ENCODE data around the gene LTV1.
"Not testable (repeated sequence)": the region's sequence is repeated elsewhere in the genome, so short reads cannot be mapped to it uniquely, and the experiment has no call there.

Gene LTV1

GRCh38 chr6:143843677-143843999 lies 500 bp downstream of the LTV1 start:
- DNase-seq (ENCODE audit: low read depth), result no peak

DNA sequence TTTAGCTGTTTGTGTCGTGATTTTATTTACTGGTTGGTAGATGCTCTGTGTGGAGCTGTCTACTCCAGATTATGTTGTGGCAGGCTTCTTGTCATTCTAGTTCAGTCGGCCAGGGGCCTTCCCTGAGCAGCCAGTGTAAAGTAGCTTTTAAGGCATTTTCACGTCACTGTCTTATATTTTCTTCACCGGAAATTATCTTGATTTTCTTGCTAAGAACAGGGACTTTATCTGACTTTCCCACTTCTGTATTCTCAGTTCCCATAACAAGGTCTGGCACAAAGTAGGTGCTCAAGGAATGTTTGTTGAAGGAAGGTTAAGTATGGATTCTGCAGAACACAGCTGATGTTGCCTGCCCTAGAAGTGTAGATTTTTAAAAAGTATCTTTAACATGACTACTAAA lies 868 bp downstream of the LTV1 start:
- DNase-seq (ENCODE audit: low read depth), result no peak

GRCh38 chr6:143845033-143845432 lies 1.9 kb downstream of the LTV1 start:
- no peak for DNase-seq (ENCODE audit: low read depth)

GRCh38 chr6:143851706-143852105 lies 8.6 kb downstream of the LTV1 start:
- not testable (repeated sequence) for DNase-seq (ENCODE audit: low read depth)

GRCh38 chr6:143855057-143855456 lies 11.9 kb downstream of the LTV1 start:
- not testable (repeated sequence) for DNase-seq (ENCODE audit: low read depth)

DNA sequence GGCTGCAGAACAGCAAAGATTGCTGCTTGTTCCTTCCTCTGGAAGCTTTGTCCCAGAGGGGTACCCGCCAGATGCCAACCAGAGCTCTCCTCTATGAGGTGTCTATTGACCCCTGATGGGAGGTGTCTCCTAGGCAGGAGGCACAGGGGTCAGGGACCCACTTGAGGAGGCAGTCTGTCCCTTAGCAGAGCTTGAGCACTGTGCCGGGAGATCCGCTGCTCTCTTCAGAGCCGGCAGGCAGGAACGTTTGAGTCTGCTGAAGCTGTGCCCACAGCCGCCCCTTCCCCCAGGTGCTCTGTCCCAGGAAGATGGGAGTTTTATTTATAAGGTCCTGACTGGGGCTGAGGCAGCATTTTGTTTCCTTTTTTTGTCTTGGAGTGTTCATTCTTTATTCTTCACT lies 13.6 kb downstream of the LTV1 start:
- not testable (repeated sequence) for DNase-seq (ENCODE audit: low read depth)

DNA sequence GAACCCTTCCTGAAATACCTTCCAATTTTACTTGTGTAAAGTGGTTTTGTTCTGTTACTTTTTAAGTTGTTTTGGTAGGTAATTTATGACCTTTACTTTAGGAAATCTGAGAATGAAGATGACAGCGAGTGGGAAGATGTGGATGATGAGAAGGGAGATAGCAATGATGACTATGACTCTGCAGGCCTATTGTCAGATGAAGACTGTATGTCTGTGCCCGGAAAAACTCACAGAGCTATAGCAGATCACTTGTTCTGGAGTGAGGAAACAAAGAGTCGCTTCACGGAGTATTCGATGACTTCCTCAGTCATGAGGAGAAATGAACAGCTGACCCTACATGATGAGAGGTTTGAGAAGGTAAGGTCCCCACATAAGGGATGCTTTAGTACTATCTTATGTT lies 14.5 kb downstream of the LTV1 start:
- DNase-seq (ENCODE audit: low read depth), result no peak

- DNase-seq (ENCODE audit: low read depth), result no peak
These were observed 16.9 kb downstream of the LTV1 start for GRCh38 chr6:143859891-143860660.

GRCh38 chr6:143863771-143864170 lies 20.6 kb downstream of the LTV1 start:
- DNase-seq (ENCODE audit: low read depth), result no peak

DNA sequence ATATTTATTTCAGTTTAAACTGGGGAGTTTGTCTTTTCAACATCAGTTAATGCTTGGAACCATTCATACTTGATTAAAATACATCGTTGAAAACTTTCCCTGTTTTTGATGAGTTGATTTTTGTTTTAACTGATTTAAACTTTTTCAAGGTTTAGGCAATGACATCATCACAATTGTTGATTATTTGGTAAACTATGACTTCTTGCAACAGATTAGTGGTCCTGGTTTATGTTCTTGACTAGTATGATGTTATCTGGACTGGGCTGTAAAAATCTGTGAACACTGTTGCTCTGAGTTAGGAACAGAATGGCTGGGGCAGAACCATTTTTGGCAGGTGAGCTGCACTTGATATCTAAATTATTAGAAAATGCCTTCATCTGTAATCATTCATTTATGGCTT lies 21.1 kb downstream of the LTV1 start, which contains the start of gene ZC2HC1B:
Gene ZC2HC1B, plus strand, starts transcription at position 241 of the 400 bp plus-strand sequence. Its CDS starts 66 bp downstream, at position 307.
- DNase-seq (ENCODE audit: low read depth), result no peak

DNA sequence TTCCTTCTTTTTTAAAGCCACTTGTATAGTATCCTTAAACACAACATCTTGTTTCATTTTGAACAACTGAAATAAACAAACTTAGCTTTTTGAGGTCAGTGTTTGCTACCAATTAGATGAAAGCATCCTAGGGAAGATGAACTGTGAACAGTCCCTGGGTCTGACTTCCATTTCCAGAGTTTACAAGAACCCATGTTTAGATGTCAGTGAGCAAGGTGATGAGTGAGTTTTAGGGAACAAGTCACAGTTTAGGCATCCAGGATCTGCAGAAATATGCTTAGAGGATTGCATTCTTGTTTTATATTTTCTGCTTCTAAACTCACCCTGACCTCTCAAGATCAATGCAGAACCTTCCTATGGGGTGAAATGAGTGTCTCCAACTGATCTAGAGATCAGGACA lies 24.1 kb downstream of the LTV1 start:
- DNase-seq (ENCODE audit: low read depth), result no peak

DNA sequence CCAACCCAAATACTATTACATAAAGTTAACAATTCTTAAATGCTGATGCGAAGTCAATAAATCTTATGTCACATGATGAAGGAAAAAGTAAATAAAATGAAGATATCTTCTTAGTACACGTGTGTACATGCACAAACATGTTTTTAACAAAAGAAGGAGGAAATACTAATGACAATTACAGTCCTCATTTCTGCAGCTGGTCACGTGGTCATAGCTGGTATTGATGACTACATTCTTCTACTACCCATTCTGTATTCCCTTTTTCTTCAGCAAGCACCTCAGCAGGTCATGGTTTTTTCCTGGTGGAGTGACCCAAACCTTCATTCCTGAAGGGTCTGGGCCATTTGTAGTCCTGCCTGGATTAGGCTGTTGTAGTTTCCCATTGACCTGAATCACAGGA lies 25.7 kb downstream of the LTV1 start:
- DNase-seq (ENCODE audit: low read depth), result not testable (repeated sequence)

- DNase-seq (ENCODE audit: low read depth), result not testable (repeated sequence)
These were observed 28.1 kb downstream of the LTV1 start for GRCh38 chr6:143871202-143871730.

- DNase-seq (ENCODE audit: low read depth), result no peak
These were observed 29.1 kb downstream of the LTV1 start for GRCh38 chr6:143872201-143872600.

DNA sequence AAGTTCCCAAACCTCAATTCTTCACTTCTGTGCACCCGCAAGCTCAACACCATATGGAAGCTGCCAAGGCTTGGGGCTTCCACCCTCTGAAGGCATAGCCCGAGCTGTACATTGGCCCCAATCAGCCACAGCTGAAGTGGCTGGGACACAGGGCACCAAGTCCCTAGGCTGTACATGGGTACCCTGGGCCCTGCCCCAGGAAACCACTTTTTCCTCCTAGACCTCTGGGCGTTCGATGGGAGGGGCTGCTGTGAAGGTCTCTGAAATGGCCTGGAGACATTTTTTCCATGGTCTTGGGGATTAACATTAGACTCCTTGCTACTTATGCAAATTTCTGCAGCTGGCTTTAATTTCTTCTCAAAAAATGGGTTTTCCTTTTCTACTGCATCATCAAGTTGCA lies 30.5 kb downstream of the LTV1 start:
- DNase-seq (ENCODE audit: low read depth), result not testable (repeated sequence)

DNA sequence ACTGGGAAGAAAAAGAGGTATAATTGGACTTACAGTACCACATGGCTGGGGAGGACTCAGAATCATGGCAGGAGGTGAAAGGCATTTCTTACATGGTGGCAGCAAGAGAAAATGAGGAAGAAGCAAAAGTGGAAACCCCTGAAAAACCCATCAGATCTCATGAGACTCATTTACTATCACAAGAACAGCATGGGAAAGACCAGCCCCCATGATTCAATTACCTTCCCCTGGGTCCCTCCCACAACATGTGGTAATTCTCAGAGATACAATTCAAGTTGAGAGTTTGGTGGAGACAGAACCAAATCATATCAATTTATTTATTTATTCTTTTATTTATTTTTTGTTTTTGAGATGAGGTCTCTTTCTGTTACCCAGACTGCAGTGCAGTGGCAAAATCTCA lies 31.4 kb downstream of the LTV1 start:
- DNase-seq (ENCODE audit: low read depth), result not testable (repeated sequence)

GRCh38 chr6:143877584-143878271 lies 34.6 kb downstream of the LTV1 start:
- DNase-seq (ENCODE audit: low read depth), result no peak

DNA sequence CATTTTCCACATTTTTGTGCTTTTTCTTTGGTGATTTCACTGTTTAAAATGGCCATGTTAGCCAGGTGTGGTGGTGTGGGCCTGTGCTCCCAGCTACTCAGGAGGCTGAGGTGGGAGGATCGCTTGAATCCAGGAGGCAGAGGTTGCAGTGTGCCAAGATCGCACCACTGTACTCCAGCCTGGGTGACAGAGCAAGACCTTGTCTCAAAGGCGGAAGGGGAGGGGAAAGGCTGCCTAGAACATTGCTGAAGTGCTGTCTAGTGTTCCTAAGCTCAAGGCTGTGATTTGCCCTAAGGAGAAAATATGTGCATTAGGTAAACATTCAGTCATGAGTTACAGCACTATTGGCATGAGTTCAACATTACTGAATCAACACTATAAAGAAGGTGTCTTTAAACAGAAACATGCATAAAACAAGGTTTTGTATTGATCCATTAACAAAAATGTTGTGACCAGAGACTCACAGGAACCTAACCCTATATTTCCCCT lies 35.2 kb downstream of the LTV1 start:
- no peak for DNase-seq (ENCODE audit: low read depth)

DNA sequence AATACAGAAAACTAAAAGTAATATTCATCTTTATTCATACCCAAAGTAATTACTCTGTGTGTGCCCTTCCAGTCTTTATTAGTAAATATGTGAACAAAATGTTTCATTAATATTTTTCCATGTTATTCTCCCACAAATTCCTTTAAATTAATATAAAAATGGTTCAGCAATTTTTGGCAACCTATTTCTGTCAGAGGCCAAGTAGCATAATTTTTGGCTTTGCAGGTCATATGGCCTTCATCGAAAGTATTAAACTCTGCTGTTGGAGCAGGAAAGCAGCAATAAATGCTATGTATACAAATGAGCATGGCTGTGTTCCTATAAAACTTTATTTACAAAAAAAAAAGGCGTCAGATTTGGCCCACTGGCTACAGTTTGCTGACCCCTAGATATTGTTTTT lies 37.3 kb downstream of the LTV1 start:
- DNase-seq (ENCODE audit: low read depth), result no peak

- no peak for DNase-seq (ENCODE audit: low read depth)
These were observed 39.3 kb downstream of the LTV1 start for GRCh38 chr6:143882401-143882930.

- no peak for DNase-seq (ENCODE audit: low read depth)
These were observed 41.2 kb downstream of the LTV1 start for GRCh38 chr6:143884216-143884900.

GRCh38 chr6:143885116-143885515 lies 42.0 kb downstream of the LTV1 start:
- no peak for DNase-seq (ENCODE audit: low read depth)

Data from activated T-helper 1 cell treated with Interleukin-2 at 50 U/mL for 16 hours (primary cell).